ENCODE data around the gene SLC15A1.

SLC15A1 gene

GRCh38 chr13:98742961-98743360 is 9.5 kb downstream of the SLC15A1 start:
- no peak for DNase-seq (ENCODE audit: extremely low read depth, low read depth)
- no peak for TF ChIP-seq CTCF (IDR thresholded peaks at IDR 0.05; ENCODE audit: low read depth, low read length, missing control alignments)
- H3K4me3 ChIP-seq (replicated peaks; ENCODE audit: low read depth, low read length), result no peak overlapping the region

GRCh38 chr13:98741741-98742435 is 10.6 kb downstream of the SLC15A1 start:
- DNase-seq (ENCODE audit: extremely low read depth, low read depth), result no peak
- H3K4me3 ChIP-seq (replicated peaks; ENCODE audit: low read depth, low read length), result no peak overlapping the region
- TF ChIP-seq CTCF (IDR thresholded peaks at IDR 0.05; ENCODE audit: low read depth, low read length, missing control alignments), result no peak

GRCh38 chr13:98740131-98740530 is 12.3 kb downstream of the SLC15A1 start:
- H3K4me3 ChIP-seq (replicated peaks; ENCODE audit: low read depth, low read length), result no peak overlapping the region
- no peak for DNase-seq (ENCODE audit: extremely low read depth, low read depth)
- TF ChIP-seq CTCF (IDR thresholded peaks at IDR 0.05; ENCODE audit: low read depth, low read length, missing control alignments), result no peak

GRCh38 chr13:98738993-98739392 is 13.5 kb downstream of the SLC15A1 start:
- no peak overlapping the region for H3K4me3 ChIP-seq (replicated peaks; ENCODE audit: low read depth, low read length)
- DNase-seq (ENCODE audit: extremely low read depth, low read depth), result no peak
- no peak for TF ChIP-seq CTCF (IDR thresholded peaks at IDR 0.05; ENCODE audit: low read depth, low read length, missing control alignments)

GRCh38 chr13:98738213-98738612 is 14.3 kb downstream of the SLC15A1 start:
- no peak for DNase-seq (ENCODE audit: extremely low read depth, low read depth)
- TF ChIP-seq CTCF (IDR thresholded peaks at IDR 0.05; ENCODE audit: low read depth, low read length, missing control alignments), result no peak

GRCh38 chr13:98731925-98732324 is 20.5 kb downstream of the SLC15A1 start:
- TF ChIP-seq CTCF (IDR thresholded peaks at IDR 0.05; ENCODE audit: low read depth, low read length, missing control alignments), result no peak
- DNase-seq (ENCODE audit: extremely low read depth, low read depth), result no peak
- H3K4me3 ChIP-seq (replicated peaks; ENCODE audit: low read depth, low read length), result no peak overlapping the region

More at GRCh38 chr13:98738213-98738612, 14.3 kb downstream of the SLC15A1 start:
- no peak overlapping the region for H3K4me3 ChIP-seq (replicated peaks; ENCODE audit: low read depth, low read length)

GRCh38 chr13:98731038-98731437 is 21.4 kb downstream of the SLC15A1 start:
- TF ChIP-seq CTCF (IDR thresholded peaks at IDR 0.05; ENCODE audit: low read depth, low read length, missing control alignments), result no peak
- H3K4me3 ChIP-seq (replicated peaks; ENCODE audit: low read depth, low read length), result no peak overlapping the region
- DNase-seq (ENCODE audit: extremely low read depth, low read depth), result no peak

Data from HFF-Myc (cell line).